Testis (tissue), 3 donors: ENCODE data around the gene C11orf54. TPM values are rescaled to one million over a fixed set of nuclear protein-coding genes. Genes with fewer than 3 reads are reported as not detected.

ENCODE experiments used
- DNase-seq: peaks from one replicate; pipeline ENCODE4 v3.0.0-alpha.2; 2019
- H3K27ac ChIP-seq, 2 donors: fragments of 200-600 bp; sonication (generic); one replicate each; pipeline ENCODE4 v1.5.1; 2019
- H3K27me3 ChIP-seq: fragments of 200-600 bp; sonication (generic); one replicate; pipeline ENCODE4 v1.5.1; 2019
- H3K36me3 ChIP-seq: fragments of 200-600 bp; sonication (generic); one replicate; pipeline ENCODE4 v1.5.1; 2017; ENCODE audit warnings: low read depth; ENCODE audit errors: missing control alignments
- H3K4me1 ChIP-seq: fragments of 200-600 bp; sonication (generic); one replicate; pipeline ENCODE4 v1.5.1; 2019
- H3K4me3 ChIP-seq, 2 donors: fragments of 200-600 bp; sonication (generic); one replicate each; pipeline ENCODE4 v1.5.1; 2017 to 2019
- H3K9me3 ChIP-seq: fragments of 200-600 bp; sonication (generic); one replicate; pipeline ENCODE4 v1.5.1; 2017
- CTCF ChIP-seq, 3 experiments: fragments of 450-650 bp in 2 of 3; fragments of 200-600 bp in 1 of 3; sonication (generic) in 1 of 3; IDR thresholded peaks; one replicate each; pipeline ENCODE4 v1.5.1; 2016 to 2019; ENCODE audit warnings: antibody characterized with exemption in 3 of 3, mild to moderate bottlenecking in 2 of 3, moderate library complexity in 1 of 3
- POLR2A ChIP-seq: fragments of 450-650 bp; IDR thresholded peaks from one replicate; pipeline ENCODE4 v1.6.1; 2017; ENCODE audit warnings: antibody characterized with exemption, mild to moderate bottlenecking, moderate library complexity
- WGBS, 2 donors: methylation state at CpG; one replicate each; pipeline ENCODE4 v1.1.5; 2018; 5-methylcytosine and 5-hydroxymethylcytosine counted together
- intact Hi-C: fragments of 100-400 bp; cut with DNase I; formaldehyde crosslinking; loops from one replicate; pipeline ENCODE4 v1.15.1; 2023; ENCODE audit warnings: low total_unique reads
- polyA plus RNA-seq: library from polyadenylated mRNA; stranded (reverse); fragments of 350-450 nt; fragmentation: Illumina TruSeq; extraction: RNeasy Lipid Tissue Mini Kit (QIAGEN cat#74804); gene quantifications from one replicate; pipeline ENCODE4 v1.2.3, GENCODE V29; 2014; ENCODE audit warnings: low read depth, low replicate concordance; ENCODE audit not compliant: insufficient read depth
- total RNA-seq, 2 donors: library from RNA; depleted of rRNA; stranded (reverse); fragments of >200 nt; gene quantifications; one replicate each; pipeline ENCODE4 v1.2.3, GENCODE V29; 2016

Gene C11orf54
- total and polyA plus RNA-seq, 3 donors from 2014 or later = 28.5 to 49.5 (median 32.6) TPM

GRCh38 chr11:93784145-93784934 is 42.9 kb downstream of the C11orf54 start, which contains the start of gene MED17:
Gene MED17 (plus strand): TSS chr11:93784282. CDS start chr11:93784514, 232 bp downstream.
- peaks cover 9% of the 10 kb centered on the region for H3K4me1 ChIP-seq

GRCh38 chr11:93784935-93785360 is 43.5 kb downstream of the C11orf54 start:
- Histone ChIP-seq H3K4me1 (peaks cover 9% of the 10 kb centered on the region), H3K27ac (peak overlapping the region; percentile 90 to 92), H3K36me3 (no peaks in the 10 kb centered on the region), H3K9me3 (no peaks in the 10 kb centered on the region), H3K4me3 (peak overlapping the region; percentile 92 to 94), H3K27me3 (no peaks in the 10 kb centered on the region)
- TF ChIP-seq CTCF (IDR thresholded peaks at IDR 0.05) = no peak
- WGBS, 2 donors = 0 to 1% methylated on average over 8 to 13 of the region's 13 CpGs
- DNase-seq = no peak
- intact Hi-C loops = no loop called here

More at GRCh38 chr11:93784145-93784934, 42.9 kb downstream of the C11orf54 start, which contains the start of gene MED17:
- intact Hi-C loops = no loop called here
- Histone ChIP-seq H3K9me3 (no peaks in the 10 kb centered on the region), H3K27ac (peak within 1 kb of the TSS; percentile 90 to 92), H3K4me3 (peak within 1 kb of the TSS; percentile 92 to 94), H3K27me3 (no peaks in the 10 kb centered on the region), H3K36me3 (no peaks in the 10 kb centered on the region)
- 1% methylated on average over 8 to 51 of the region's 72 CpGs for WGBS, 2 donors
- peak; percentile 57 for TF ChIP-seq POLR2A
- peak; percentile 35 to 51 (median 37) for TF ChIP-seq CTCF (IDR thresholded peaks at IDR 0.05)
- peak; percentile 97 for DNase-seq

GRCh38 chr11:93791493-93791892 is 50.0 kb downstream of the C11orf54 start:
- TF ChIP-seq POLR2A = no peak
- no peak for TF ChIP-seq CTCF (IDR thresholded peaks at IDR 0.05)
- H3K27me3 ChIP-seq = no peaks in the 10 kb centered on the region
- no peaks in the 10 kb centered on the region for H3K9me3 ChIP-seq
- H3K27ac ChIP-seq = no peak overlapping the region
- no peak overlapping the region for H3K4me3 ChIP-seq
- intact Hi-C loops = no loop called here
- DNase-seq = no peak
- 78 to 84% methylated on average over 5 of the region's 5 CpGs for WGBS, 2 donors
- no peaks in the 10 kb centered on the region for H3K36me3 ChIP-seq
- H3K4me1 ChIP-seq = no peaks in the 10 kb centered on the region

GRCh38 chr11:93796441-93797231 is 55.2 kb downstream of the C11orf54 start:
- no peaks in the 10 kb centered on the region for H3K36me3 ChIP-seq
- no peaks in the 10 kb centered on the region for H3K27me3 ChIP-seq
- no peak overlapping the region for H3K4me3 ChIP-seq
- H3K4me1 ChIP-seq = no peaks in the 10 kb centered on the region
- TF ChIP-seq CTCF (IDR thresholded peaks at IDR 0.05) (no peak), POLR2A (no peak)
- no peak overlapping the region for H3K27ac ChIP-seq
- no peak for DNase-seq
- no peaks in the 10 kb centered on the region for H3K9me3 ChIP-seq
- 89 to 90% methylated on average over 6 of the region's 6 CpGs for WGBS, 2 donors
- intact Hi-C loops = no loop called here
